Right lobe of liver (tissue), 4 donors: ENCODE data around the gene PPFIA4.

Experiments used
- CTCF ChIP-seq, 4 donors: fragments of 200-600 bp in 3 of 4; fragments of 450-650 bp in 1 of 4; IDR thresholded peaks; one replicate each; pipeline versions ENCODE4 v1.5.1 to v1.8.0; 2016 to 2022; ENCODE audit warnings: antibody characterized with exemption in 4 of 4, mild to moderate bottlenecking in 2 of 4
- POLR2A ChIP-seq: fragments of 450-650 bp; IDR thresholded peaks from one replicate; pipeline ENCODE4 v1.6.1; 2017; ENCODE audit warnings: antibody characterized with exemption, mild to moderate bottlenecking
- donor health status: DM: no; HTN: no; CAD: no.
- donor health status: DM: no; HTN: no; CAD: no.
- donor health status: DM: no; HTN: yes; CAD: no.

GRCh38 chr1:203086992-203087763 is 60.9 kb downstream of the PPFIA4 start:
- TF ChIP-seq CTCF (IDR thresholded peaks at IDR 0.05) = no peak
- TF ChIP-seq POLR2A = no peak
